Measurements from ENCODE around the gene GINS3.

GINS3 gene

GRCh38 chr16:58430718-58431117 is 38.4 kb downstream of the GINS3 start:
- POLR2A ChIA-PET (ENCODE audit: low non-redundant PET) = no interaction called here
- H3K27ac ChIP-seq = no peak overlapping the region
- TF ChIP-seq CTCF (conservative IDR thresholded peaks at IDR 0.05; ENCODE audit: low read depth) = no peak
- no peak for DNase-seq (ENCODE audit: low spot score)
- CTCF ChIA-PET = interaction anchor here (0.7 kb wide), 1 partner anchor 13 kb away, joined by 3 read pairs; no protein-coding TSS in a partner anchor

- peak overlapping the region; percentile 13; the same call in 1 of the 2 replicates for H3K27ac ChIP-seq
- no peak for DNase-seq (ENCODE audit: low spot score)
- ChIA-PET CTCF (no interaction called here), POLR2A (ENCODE audit: low non-redundant PET) (no interaction called here)
- no peak for TF ChIP-seq CTCF (conservative IDR thresholded peaks at IDR 0.05; ENCODE audit: low read depth)
Observed at GRCh38 chr16:58433569-58433951, 41.3 kb downstream of the GINS3 start.

- ChIA-PET CTCF (interaction anchor here (0.6 kb wide), 1 partner anchor 353 kb away, joined by 4 read pairs; no protein-coding TSS in a partner anchor), POLR2A (ENCODE audit: low non-redundant PET) (no interaction called here)
- no peak for TF ChIP-seq CTCF (conservative IDR thresholded peaks at IDR 0.05; ENCODE audit: low read depth)
- no peak overlapping the region for H3K27ac ChIP-seq
- DNase-seq (ENCODE audit: low spot score) = no peak
Observed at GRCh38 chr16:58435779-58436178, 43.5 kb downstream of the GINS3 start.

- no peak for TF ChIP-seq CTCF (conservative IDR thresholded peaks at IDR 0.05; ENCODE audit: low read depth)
- no peak overlapping the region for H3K27ac ChIP-seq
- CTCF ChIA-PET = no interaction called here
- DNase-seq (ENCODE audit: low spot score) = no peak
- POLR2A ChIA-PET (ENCODE audit: low non-redundant PET) = no interaction called here
Observed at GRCh38 chr16:58440131-58440530, 47.9 kb downstream of the GINS3 start.

- ChIA-PET POLR2A (ENCODE audit: low non-redundant PET) (no interaction called here), CTCF (no interaction called here)
- no peak for TF ChIP-seq CTCF (conservative IDR thresholded peaks at IDR 0.05; ENCODE audit: low read depth)
- H3K27ac ChIP-seq = no peak overlapping the region
- no peak for DNase-seq (ENCODE audit: low spot score)
Observed at GRCh38 chr16:58442547-58442946, 50.3 kb downstream of the GINS3 start.

GRCh38 chr16:58443783-58444182 is 51.5 kb downstream of the GINS3 start:
- no peak for DNase-seq (ENCODE audit: low spot score)
- H3K27ac ChIP-seq = no peak overlapping the region
- no peak for TF ChIP-seq CTCF (conservative IDR thresholded peaks at IDR 0.05; ENCODE audit: low read depth)
- ChIA-PET CTCF (no interaction called here), POLR2A (ENCODE audit: low non-redundant PET) (no interaction called here)

- no peak for DNase-seq (ENCODE audit: low spot score)
- H3K27ac ChIP-seq = no peak overlapping the region
- POLR2A ChIA-PET (ENCODE audit: low non-redundant PET) = no interaction called here
- no peak for TF ChIP-seq CTCF (conservative IDR thresholded peaks at IDR 0.05; ENCODE audit: low read depth)
- CTCF ChIA-PET = no interaction called here
Observed at GRCh38 chr16:58444265-58444664, 52.0 kb downstream of the GINS3 start.
